ENCODE measurements around the gene LRP2.
A peak's percentile ranks its signal among the peaks of the same experiment; 100 is the strongest.

The LRP2 gene

GRCh38 chr2:169258045-169258601 lies 104.2 kb downstream of the LRP2 start:
- H3K4me1 ChIP-seq, result no peaks in the 10 kb centered on the region
- H3K4me2 ChIP-seq, result no peak overlapping the region
- no peaks in the 10 kb centered on the region for H3K9me3 ChIP-seq
- no peaks in the 10 kb centered on the region for H3K27me3 ChIP-seq
- no peaks in the 10 kb centered on the region for H4K20me1 ChIP-seq
- H3K9ac ChIP-seq, result no peak overlapping the region
- H3K27ac ChIP-seq, result no peak overlapping the region
- TF ChIP-seq Cebpa-rat (IDR thresholded peaks at IDR 0.05), result no peak
- H3K4me3 ChIP-seq, result no peak overlapping the region
- no peaks in the 10 kb centered on the region for H3K36me3 ChIP-seq

GRCh38 chr2:169254774-169255173 lies 107.6 kb downstream of the LRP2 start:
- H3K4me2 ChIP-seq, result no peak overlapping the region
- no peak overlapping the region for H3K27ac ChIP-seq
- H3K9ac ChIP-seq, result no peak overlapping the region
- H4K20me1 ChIP-seq, result no peaks in the 10 kb centered on the region
- no peak overlapping the region for H3K4me3 ChIP-seq
- no peaks in the 10 kb centered on the region for H3K9me3 ChIP-seq
- no peak for TF ChIP-seq Cebpa-rat (IDR thresholded peaks at IDR 0.05)
- H3K36me3 ChIP-seq, result no peaks in the 10 kb centered on the region
- no peaks in the 10 kb centered on the region for H3K4me1 ChIP-seq
- no peaks in the 10 kb centered on the region for H3K27me3 ChIP-seq

GRCh38 chr2:169247211-169247610 lies 115.1 kb downstream of the LRP2 start:
- Histone ChIP-seq H3K4me3 (no peak overlapping the region), H3K4me2 (no peak overlapping the region), H3K9ac (no peak overlapping the region), H3K4me1 (no peaks in the 10 kb centered on the region), H3K27ac (no peak overlapping the region), H3K27me3 (no peaks in the 10 kb centered on the region), H4K20me1 (no peaks in the 10 kb centered on the region), H3K36me3 (no peaks in the 10 kb centered on the region), H3K9me3 (no peaks in the 10 kb centered on the region)
- TF ChIP-seq Cebpa-rat (IDR thresholded peaks at IDR 0.05), result no peak

GRCh38 chr2:169240405-169240804 lies 121.9 kb downstream of the LRP2 start:
- TF ChIP-seq Cebpa-rat (IDR thresholded peaks at IDR 0.05), result no peak
- H3K4me1 ChIP-seq, result no peaks in the 10 kb centered on the region

GRCh38 chr2:169237939-169238338 lies 124.4 kb downstream of the LRP2 start:
- H3K4me2 ChIP-seq, result no peak overlapping the region
- no peaks in the 10 kb centered on the region for H3K4me1 ChIP-seq
- no peaks in the 10 kb centered on the region for H4K20me1 ChIP-seq
- no peaks in the 10 kb centered on the region for H3K9me3 ChIP-seq
- no peaks in the 10 kb centered on the region for H3K27me3 ChIP-seq
- H3K4me3 ChIP-seq, result no peak overlapping the region
- TF ChIP-seq Cebpa-rat (IDR thresholded peaks at IDR 0.05), result no peak
- H3K9ac ChIP-seq, result no peak overlapping the region
- H3K27ac ChIP-seq, result no peak overlapping the region
- H3K36me3 ChIP-seq, result no peaks in the 10 kb centered on the region

More at GRCh38 chr2:169240405-169240804, 121.9 kb downstream of the LRP2 start:
- no peak overlapping the region for H3K27ac ChIP-seq
- no peaks in the 10 kb centered on the region for H3K27me3 ChIP-seq
- no peaks in the 10 kb centered on the region for H4K20me1 ChIP-seq
- no peaks in the 10 kb centered on the region for H3K36me3 ChIP-seq
- no peak overlapping the region for H3K9ac ChIP-seq
- no peak overlapping the region for H3K4me3 ChIP-seq
- H3K9me3 ChIP-seq, result no peaks in the 10 kb centered on the region
- no peak overlapping the region for H3K4me2 ChIP-seq

GRCh38 chr2:169237286-169237685 lies 125.0 kb downstream of the LRP2 start:
- H3K9ac ChIP-seq, result no peak overlapping the region
- no peak for TF ChIP-seq Cebpa-rat (IDR thresholded peaks at IDR 0.05)
- no peaks in the 10 kb centered on the region for H3K36me3 ChIP-seq
- H3K27me3 ChIP-seq, result no peaks in the 10 kb centered on the region
- H3K4me1 ChIP-seq, result no peaks in the 10 kb centered on the region
- H4K20me1 ChIP-seq, result no peaks in the 10 kb centered on the region
- H3K27ac ChIP-seq, result no peak overlapping the region
- H3K9me3 ChIP-seq, result no peaks in the 10 kb centered on the region
- no peak overlapping the region for H3K4me2 ChIP-seq
- no peak overlapping the region for H3K4me3 ChIP-seq

- H3K9me3 ChIP-seq, result no peaks in the 10 kb centered on the region
- H3K9ac ChIP-seq, result no peak overlapping the region
- no peaks in the 10 kb centered on the region for H3K36me3 ChIP-seq
- no peak for TF ChIP-seq Cebpa-rat (IDR thresholded peaks at IDR 0.05)
- H3K27ac ChIP-seq, result no peak overlapping the region
- no peak overlapping the region for H3K4me2 ChIP-seq
- H3K4me3 ChIP-seq, result no peak overlapping the region
- H3K4me1 ChIP-seq, result peaks cover 6% of the 10 kb centered on the region; the same call in 1 of the 2 replicates
- H4K20me1 ChIP-seq, result no peaks in the 10 kb centered on the region
- no peaks in the 10 kb centered on the region for H3K27me3 ChIP-seq
These were observed 129.7 kb downstream of the LRP2 start for GRCh38 chr2:169232551-169233154.

- Histone ChIP-seq H3K4me3 (no peak overlapping the region), H4K20me1 (no peaks in the 10 kb centered on the region), H3K9ac (no peak overlapping the region), H3K27ac (no peak overlapping the region), H3K4me1 (peaks cover 18% of the 10 kb centered on the region), H3K9me3 (no peaks in the 10 kb centered on the region), H3K36me3 (no peaks in the 10 kb centered on the region), H3K4me2 (no peak overlapping the region; the same call in 1 of the 2 replicates), H3K27me3 (no peaks in the 10 kb centered on the region)
- no peak for TF ChIP-seq Cebpa-rat (IDR thresholded peaks at IDR 0.05)
These were observed 132.1 kb downstream of the LRP2 start for GRCh38 chr2:169230204-169230603.

GRCh38 chr2:169229590-169229989 lies 132.7 kb downstream of the LRP2 start:
- H3K36me3 ChIP-seq, result no peaks in the 10 kb centered on the region
- no peaks in the 10 kb centered on the region for H4K20me1 ChIP-seq
- H3K4me2 ChIP-seq, result no peak overlapping the region; the same call in 1 of the 2 replicates
- no peaks in the 10 kb centered on the region for H3K9me3 ChIP-seq
- H3K27me3 ChIP-seq, result no peaks in the 10 kb centered on the region
- H3K4me3 ChIP-seq, result no peak overlapping the region
- H3K9ac ChIP-seq, result no peak overlapping the region
- H3K4me1 ChIP-seq, result peaks cover 18% of the 10 kb centered on the region
- TF ChIP-seq Cebpa-rat (IDR thresholded peaks at IDR 0.05), result peak; percentile 46; the same call in 1 of the 2 replicates
- H3K27ac ChIP-seq, result no peak overlapping the region

- Histone ChIP-seq H3K36me3 (no peaks in the 10 kb centered on the region), H3K9me3 (no peaks in the 10 kb centered on the region), H4K20me1 (no peaks in the 10 kb centered on the region), H3K4me1 (peaks cover 18% of the 10 kb centered on the region), H3K9ac (no peak overlapping the region), H3K4me3 (no peak overlapping the region), H3K27ac (no peak overlapping the region), H3K4me2 (peak overlapping the region; percentile 10; the same call in 1 of the 2 replicates), H3K27me3 (no peaks in the 10 kb centered on the region)
- TF ChIP-seq Cebpa-rat (IDR thresholded peaks at IDR 0.05), result no peak
These were observed 136.4 kb downstream of the LRP2 start for GRCh38 chr2:169225906-169226305.
